GM21786 (cell line): Measurements from ENCODE around the gene NEIL3.

Source experiments
- ATAC-seq: cut with Tn5 transposase; IDR thresholded peaks from one replicate; pipeline ENCODE4 v1.9.1; 2021; ENCODE audit not compliant: unreplicated experiment

The NEIL3 gene

DNA sequence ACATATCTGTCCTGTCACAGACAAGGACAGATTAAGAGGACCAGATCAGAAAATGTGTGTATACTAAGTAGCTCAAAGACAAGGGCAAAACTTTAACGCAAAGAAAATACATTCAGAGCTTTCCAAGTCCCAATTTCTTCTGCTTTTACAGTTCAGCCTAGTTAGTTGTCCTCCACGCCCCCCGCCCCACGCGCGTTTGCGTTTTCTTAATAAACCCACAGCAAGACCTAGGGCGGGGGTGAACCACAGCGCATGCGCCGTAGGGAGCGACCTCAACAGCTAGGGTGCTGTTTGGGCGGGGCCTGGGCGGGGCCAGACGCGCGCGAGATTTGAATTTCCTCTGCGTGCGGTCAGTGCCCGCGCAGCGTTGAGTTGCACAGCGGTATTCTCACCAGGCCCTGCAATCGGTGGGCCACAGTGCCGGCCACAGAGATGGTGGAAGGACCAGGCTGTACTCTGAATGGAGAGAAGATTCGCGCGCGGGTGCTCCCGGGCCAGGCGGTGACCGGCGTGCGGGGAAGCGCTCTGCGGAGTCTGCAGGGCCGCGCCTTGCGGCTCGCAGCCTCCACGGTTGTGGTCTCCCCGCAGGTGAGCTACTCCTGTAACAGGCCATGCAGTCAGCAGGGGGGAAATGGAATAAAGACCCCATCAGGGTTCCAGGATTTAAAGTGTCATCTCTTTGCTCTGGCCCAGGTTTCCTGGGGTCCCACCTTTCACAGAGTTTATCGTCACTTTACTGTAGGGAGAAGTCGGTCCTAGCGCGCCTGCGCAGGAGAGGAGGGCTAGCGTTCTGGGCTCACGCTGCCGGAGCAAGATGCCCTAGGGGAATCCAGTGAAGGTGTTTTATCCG, at the start of gene NEIL3:
TSS of gene NEIL3 (plus strand) at position 353 of the 850 bp plus-strand sequence. CDS start at position 433, 80 bp downstream.
- ATAC-seq, result peak; percentile 83

GRCh38 chr4:177263818-177264217, 45.9 kb upstream of the NEIL3 start:
- no peak for ATAC-seq

GRCh38 chr4:177264788-177265422, 44.8 kb upstream of the NEIL3 start:
- ATAC-seq, result no peak

DNA sequence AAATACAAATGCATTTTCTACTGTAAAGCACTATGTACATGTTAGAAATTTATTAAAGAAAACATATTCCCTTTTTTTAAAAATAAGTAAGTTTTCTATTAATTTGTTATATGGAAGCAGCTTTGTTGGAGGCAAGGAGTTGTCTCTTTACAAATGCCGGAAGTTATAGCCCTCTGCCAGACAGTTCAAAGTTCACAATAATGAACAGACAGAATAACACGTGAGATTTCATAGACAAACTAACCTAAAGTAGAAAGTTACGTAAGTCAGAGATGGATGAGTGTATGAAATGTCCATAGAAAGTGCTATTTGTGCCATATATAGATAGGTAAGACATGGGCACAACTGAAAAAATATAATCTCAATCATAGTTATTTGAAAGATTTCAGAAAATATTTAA, 43.9 kb upstream of the NEIL3 start:
- no peak for ATAC-seq

DNA sequence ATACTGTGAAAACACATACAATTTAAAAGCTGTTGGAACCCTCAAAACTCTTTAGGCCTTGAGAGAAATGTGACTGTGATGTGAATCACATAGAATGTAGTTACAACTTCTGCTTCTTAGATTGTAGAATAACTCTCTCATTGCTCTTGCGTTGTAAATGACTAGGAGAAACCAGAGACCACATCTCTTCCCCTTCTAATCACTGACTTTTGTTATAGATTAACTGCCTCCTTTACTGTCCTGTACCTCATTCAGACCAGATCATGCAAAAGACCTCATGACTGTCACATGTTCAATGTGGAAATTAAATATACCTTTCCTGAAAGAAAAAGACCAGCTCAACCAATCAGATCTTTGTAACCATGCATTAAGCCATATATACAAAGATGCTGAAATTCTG, 43.2 kb upstream of the NEIL3 start:
- no peak for ATAC-seq

DNA sequence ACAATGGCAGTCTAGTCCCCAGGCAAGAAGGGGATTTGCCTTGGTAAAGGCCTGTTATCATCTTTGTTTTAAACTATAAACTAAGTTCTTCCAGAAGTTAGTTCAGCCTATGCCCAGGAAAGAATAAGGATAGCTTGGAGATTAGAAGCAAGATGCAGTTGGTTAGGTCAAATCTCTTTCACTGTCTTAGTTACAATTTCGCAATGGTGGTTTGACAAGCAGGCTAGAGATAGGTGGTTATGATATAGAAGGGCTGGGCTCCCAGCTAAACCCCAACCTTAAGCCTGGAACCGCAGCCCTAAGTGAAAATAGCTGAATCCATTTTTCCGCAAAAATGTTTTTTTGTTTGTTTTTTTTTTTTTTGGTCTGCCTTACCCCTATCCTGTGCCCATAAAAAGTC, 41.8 kb upstream of the NEIL3 start:
- no peak for ATAC-seq

DNA sequence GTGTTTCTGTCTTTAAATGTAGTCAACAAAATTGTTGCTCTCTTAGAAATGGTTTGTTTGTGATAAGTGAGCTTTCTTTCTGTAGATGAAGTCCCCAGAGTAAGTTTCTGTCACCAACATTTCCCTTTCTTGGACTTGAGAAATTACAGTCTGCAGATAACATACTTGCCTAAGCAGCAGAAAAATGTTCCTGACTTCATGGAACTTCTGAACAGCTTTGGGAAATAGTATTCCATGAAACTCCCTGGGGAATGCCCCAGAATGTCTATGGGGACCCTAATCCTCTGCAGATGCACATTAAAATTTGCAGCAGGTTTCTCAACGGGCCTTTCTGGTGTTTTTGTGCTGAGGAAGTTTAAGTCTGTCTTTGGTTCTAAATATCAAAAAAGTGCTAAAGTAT, 38.6 kb upstream of the NEIL3 start:
- ATAC-seq, result no peak

- ATAC-seq, result no peak
Observed at GRCh38 chr4:177271915-177272766, 37.5 kb upstream of the NEIL3 start.

DNA sequence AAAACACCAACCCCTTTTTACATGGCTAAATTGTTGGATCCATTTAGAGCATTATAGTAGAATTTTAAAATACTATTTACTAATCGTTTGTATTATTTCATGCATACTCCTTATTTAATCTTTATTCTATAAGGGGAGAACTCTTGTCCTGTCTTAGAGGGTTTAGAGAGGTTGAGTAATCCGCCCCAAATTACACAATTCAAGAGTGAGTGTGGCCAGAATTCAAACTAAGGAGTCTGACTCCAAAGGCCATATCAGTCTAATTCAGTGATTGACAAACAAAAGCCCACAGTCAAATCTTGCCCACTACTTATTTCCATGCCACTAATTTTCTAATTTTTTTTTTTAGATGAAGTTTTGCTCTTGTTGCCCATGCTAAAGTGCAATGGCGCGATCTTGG, 33.7 kb upstream of the NEIL3 start:
- ATAC-seq, result no peak

- ATAC-seq, result no peak
Observed at GRCh38 chr4:177281351-177281909, 28.2 kb upstream of the NEIL3 start.

- ATAC-seq, result no peak
Observed at GRCh38 chr4:177282284-177282835, 27.3 kb upstream of the NEIL3 start.

DNA sequence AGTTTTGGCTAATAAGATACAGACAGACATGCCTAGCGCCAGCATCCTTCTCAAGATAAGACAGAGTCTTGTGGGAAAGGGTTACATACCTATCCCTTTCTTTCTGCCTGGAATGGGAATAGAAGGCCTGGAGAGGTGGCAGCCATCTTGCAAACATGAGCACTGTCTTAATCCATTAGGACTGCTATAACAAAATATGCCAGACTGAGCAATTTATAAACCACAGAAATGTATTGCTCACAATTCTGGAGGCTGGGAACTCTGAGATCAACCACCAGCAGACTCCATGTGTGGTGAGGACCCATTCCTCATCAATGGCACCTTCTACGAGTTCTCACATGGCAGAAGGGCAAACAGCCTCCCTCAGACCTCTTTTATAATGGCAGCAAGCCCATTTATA, 26.5 kb upstream of the NEIL3 start:
- ATAC-seq, result no peak

DNA sequence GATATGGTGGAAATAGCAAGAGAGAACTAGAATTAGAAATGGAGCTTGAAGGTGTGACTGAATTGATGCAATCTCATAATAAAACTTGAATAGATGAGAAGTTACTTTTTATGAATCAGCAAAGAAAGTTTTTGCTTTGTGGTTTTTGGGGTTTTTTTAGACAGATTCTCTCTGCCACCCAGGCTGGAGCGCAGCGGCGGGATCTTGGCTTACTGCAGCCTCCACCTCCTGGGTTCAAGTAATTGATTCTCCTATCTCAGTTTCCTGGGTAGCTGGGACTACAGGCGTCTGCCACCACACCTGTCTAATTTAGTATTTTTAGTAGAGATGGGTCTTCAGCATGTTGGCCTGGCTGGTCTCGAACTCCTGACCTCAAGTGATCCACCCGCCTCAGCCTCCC, 23.7 kb upstream of the NEIL3 start:
- ATAC-seq, result no peak

DNA sequence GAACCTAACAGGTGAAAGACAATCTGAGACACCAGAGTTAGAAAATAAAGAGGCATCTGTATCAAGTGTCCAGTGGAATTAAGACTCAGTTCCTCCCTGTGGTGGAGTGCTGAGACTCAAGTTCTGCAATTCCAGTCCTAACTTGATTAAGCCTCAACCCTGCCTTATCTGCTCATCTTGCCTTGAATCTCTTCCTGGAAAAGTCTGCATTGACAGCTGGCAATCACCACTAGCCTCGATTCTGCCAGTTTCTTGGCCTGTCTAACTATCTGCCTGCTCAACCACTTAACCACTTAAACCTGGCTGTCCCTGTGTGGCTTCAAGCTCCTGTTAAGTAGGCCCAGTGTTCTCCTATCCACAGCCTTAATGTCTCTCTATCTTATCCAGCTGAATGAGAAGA, 22.4 kb upstream of the NEIL3 start:
- ATAC-seq, result no peak

DNA sequence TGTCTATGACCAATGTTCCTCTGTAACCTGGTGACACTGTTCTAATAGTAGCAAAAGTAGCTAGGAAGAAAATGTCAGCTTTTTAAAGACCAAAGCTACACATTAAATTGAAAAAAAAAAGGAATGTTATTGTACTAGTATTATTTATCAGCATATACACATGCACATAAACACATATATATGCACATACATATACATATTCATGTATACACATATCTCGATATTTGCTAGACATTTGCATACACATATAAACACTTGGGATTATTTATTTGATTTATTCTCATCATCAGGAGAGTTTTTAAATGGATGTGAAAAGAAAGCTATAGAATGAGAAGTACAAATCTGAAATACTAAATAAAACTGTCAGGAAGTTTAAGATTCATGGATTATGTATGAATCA, 21.3 kb upstream of the NEIL3 start:
- ATAC-seq, result no peak

DNA sequence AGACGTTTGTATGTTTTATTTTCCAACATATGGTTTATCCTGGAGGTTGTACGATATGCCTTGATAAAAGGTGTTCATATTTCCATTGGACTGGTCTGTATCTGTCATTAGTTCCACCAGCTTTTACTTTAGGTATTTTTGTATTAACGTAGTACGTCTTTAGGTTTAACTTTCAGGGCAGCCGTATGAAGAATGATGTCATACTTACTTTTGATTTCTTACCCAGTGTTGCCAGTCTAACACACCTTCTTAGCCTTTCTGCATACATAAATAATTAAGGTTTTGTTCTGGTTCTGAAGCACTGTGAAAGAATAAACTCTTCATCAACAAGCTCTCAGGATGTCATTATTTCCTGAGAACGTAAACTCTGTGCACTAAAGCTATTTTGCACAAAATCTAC, 18.9 kb upstream of the NEIL3 start:
- ATAC-seq, result no peak

GRCh38 chr4:177292171-177292570, 17.5 kb upstream of the NEIL3 start:
- ATAC-seq, result no peak

GRCh38 chr4:177293208-177294033, 16.3 kb upstream of the NEIL3 start:
- ATAC-seq, result no peak

DNA sequence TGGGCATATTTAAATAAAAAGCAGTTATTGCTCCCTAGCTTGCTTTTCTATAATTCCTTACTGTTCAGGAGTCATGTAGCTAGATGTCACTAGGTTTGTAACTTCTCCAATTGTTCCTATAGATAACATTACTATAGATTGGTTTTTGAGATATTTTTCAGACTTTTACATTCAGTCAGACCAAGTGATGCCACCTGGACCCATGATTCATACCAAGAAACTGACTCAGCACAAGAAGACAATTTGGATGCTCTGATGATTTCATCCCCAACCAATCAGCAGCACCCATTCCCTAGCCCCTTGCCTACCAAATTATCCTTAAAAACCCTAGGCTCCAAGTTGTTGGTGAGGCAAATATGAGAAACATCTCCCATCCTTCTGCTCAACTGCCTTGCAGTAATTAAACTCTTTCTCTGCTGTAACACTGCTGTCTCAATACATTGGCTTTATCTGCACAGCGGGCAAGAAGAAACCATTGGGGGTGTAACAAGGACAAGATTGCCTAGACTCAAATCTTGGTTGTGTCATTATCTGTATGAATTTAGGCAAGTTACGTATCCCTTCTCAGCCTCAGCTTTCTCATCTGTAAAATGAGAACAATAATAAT, 11.8 kb upstream of the NEIL3 start:
- ATAC-seq, result no peak
